DMS53 treated with DMSO at 0.1 percent for 48 hours (cell line): Measurements from ENCODE around the gene NTM.
A peak's percentile ranks its signal among the peaks of the same experiment; 100 is the strongest.

Experiments
- DNase-seq: peaks from one replicate; lab custom pipeline; 2025; ENCODE audit not compliant: unreplicated experiment; lab: John Stamatoyannopoulos, UW

The NTM gene

DNA sequence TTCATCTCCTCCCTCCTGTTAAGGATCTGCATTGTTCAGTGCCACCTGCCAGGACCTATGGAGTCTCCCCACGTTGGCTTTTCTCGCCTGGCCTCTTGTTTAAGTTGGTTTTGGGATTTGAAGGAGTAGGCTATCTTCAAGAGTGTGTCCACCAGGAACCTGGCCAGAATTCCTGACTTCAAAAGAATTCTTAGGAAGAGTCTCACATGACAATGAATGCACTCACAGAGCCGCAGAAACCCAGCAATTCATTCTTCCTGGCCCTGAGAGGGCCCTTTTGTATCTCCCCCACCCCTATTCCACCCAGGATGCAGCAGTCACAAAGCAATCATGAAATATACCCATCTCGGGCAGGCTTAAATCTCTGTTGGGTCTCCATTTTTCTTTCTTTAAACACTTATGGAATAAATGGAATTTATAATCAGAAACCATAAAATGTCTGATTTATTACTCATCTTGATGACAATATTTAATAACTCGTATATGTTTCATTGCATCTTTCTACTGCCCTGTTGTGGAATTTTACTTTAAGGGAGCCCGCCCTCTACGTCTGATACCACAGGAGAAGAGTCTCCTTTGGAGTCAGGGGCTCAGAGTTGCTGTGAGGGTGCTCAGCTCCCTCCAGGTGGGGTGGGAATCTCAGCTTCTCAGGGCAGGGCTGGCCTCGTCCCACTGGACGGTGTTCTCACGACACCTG, 507.0 kb downstream of the NTM start:
- DNase-seq: no peak

DNA sequence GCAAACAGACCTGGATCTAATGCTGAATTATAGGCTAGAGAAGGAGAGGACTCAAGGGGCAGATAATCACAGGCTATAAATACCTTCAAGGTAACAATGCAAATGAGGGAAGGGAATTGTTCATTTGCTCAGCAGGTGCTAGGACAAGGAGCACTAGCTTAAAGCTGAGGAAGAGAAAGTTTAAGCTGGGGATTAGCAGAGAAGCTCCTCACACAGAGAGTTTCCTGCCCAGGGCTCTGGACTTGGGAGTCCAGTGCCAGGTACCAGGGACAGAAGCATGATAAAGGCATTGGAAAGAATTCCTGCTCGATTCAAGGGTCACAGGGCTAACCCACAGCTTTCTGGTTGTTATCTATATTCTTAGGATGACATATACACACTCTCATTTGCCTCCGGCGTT, 509.9 kb downstream of the NTM start:
- DNase-seq: no peak

DNA sequence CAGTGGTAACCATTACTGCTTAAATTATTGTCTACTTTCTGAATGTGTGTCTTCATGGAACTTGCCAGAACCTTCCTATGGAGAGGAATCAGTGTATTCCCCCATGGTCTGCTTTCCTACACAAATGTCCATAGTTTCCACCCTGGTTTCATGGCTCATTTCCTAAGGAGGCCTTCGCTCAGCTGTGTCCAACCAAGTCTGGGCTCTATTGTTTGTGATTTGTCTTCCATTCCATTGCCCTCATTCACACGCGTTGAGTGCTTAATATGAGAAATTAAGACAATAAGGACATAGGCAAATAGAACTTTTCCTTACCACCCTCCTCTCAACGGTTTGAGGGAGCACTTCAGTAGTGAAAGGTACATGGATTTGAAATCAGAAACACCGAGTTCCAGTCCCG, 510.6 kb downstream of the NTM start:
- DNase-seq: no peak

GRCh38 chr11:131883332-131883731, 512.9 kb downstream of the NTM start:
- no peak for DNase-seq

DNA sequence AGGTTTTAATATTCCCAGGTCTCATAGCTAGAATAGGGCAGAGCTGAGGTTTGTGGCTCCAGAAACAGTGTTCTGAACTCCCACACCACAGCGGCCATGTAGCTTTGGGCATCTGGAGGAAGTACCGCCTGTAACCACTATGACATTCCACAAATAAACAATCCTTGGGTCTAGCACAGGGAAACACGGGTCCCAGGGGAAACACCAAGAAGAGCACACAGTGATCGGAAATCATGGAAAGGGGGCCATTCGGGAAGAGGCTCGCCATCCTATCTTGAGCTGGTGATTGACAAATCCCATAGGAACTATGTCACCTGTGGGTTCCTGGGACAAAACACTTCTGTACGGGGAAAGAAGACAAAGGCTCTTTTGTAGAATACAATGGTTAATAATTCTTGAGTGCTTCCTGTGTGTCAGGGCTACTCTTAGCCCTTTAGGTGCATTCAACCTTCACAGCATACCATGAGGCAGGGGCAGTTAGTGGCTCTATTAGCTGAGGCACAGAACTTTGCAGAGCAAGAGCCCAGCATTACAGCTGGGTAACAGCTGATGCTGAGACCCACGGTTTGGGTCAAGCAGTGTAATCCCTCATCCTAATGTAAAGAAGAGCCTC, 514.2 kb downstream of the NTM start:
- DNase-seq: peak; percentile 29

DNA sequence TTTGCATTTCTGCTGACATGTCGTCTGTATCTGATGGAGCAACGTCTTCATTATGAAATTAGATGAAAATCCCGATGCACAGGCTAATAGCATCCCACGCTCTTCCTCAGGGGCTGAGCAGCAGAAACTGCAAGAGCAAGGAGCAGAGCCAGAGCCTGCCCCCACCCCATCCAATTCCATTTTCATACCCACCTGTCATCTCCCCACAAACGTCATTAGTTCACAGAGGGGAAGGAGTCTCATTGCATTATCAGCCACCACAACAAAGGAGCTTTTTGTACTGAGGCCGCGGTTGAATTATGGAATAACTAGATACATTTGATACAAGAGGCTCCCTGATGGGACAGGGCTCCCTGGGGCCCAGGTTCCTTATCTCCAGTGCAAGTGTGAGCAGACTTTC, 515.0 kb downstream of the NTM start:
- no peak for DNase-seq

DNA sequence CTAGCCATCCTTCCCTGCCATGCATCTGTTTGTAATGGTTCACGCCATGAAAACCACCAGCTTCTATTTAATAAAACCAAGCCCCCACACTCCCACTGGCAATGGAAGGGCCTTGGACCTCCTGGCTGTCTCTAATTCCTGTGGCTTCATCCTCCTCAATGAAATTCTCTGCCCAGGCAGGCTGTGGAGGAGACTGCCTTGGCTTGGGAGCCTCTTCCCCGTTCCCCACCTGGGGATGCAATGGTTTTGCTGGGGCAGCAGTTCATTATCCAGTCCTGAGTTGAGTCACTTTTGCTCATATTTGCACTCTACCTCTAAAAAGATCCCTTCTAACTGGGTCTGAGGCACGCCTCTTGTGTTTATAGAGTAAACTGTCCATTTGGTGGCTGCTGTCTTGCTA, 515.8 kb downstream of the NTM start:
- DNase-seq: no peak

GRCh38 chr11:131888230-131888855, 517.9 kb downstream of the NTM start:
- no peak for DNase-seq

GRCh38 chr11:131889146-131889577, 518.7 kb downstream of the NTM start:
- peak; percentile 34 for DNase-seq

DNA sequence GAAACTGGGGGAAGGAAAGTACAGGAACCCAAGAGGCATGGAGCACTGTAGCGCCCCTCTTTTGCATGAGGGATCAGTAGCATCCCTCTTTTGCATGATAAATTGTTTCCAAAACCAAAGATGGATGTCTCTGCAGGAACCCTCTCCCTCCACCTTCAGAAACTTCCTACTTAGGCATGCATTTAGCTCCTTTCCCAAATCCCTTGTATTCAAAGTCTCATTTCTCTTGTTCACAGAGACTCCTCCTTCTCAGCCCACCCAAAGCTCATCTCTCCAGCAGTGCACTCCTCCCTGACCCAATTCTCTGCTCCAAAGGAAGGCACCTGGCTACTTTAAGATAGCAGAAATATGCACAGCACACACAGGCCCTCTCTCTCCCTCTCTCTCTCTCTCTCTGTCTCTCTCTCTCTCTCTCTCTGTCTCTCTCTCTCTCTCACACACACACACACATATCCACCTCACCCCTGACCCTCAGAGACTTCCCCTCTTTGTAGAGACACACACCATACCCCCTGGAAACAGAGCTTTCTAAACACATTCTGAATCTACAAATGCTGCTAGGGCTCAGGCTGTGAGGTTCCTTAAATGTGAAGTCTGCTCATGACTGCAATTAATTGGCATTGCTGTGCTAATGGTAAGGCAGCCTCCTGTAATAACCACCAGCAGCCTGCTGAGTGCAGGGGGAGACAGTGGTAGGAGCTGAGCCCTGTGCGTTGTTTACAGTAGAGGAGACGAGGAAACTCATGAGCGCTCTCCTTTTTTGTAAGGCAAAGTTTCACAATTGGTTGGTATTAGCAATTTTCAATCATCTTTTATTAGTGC, 519.6 kb downstream of the NTM start:
- no peak for DNase-seq

- DNase-seq: no peak
Measured at GRCh38 chr11:131893103-131893890, 522.9 kb downstream of the NTM start.

DNA sequence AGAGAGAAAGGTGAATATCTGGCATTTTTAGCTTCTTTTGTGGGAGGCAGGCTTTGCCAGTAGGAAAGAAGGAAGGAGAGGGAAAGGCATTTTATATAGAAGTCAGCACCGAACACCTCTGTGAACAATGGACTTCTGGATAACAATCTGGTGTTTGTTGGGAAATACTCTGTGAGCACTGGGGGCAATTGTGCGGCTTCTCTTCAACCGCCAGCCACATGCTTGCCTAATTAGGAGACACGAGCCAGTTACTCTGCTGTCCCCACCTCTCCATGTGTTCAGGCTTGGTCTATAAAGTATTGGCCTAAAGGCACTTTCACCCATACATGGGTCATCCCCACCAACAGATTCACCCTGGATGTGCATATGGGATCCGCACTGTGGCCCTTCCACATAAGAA, 523.6 kb downstream of the NTM start:
- DNase-seq: no peak

GRCh38 chr11:131894615-131895544, 524.5 kb downstream of the NTM start:
- DNase-seq: no peak

DNA sequence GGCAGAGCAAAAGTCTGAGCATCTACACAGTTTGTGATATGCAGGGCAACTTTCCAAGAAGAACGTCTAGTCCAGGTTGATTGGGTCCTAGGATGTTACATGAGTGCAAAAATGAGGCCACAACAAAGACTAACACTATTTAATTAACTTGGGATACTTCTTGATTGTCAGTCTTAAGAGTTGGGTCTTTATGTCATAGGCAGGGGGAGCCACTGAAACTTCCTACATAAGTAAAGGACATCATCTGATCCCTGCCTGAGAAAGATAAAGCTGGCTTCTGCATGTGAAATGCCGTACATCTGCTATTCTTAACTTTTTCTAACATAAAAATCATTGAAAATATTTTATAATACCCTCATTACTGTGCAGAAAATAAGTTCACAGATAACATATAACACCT, 525.5 kb downstream of the NTM start:
- no peak for DNase-seq

DNA sequence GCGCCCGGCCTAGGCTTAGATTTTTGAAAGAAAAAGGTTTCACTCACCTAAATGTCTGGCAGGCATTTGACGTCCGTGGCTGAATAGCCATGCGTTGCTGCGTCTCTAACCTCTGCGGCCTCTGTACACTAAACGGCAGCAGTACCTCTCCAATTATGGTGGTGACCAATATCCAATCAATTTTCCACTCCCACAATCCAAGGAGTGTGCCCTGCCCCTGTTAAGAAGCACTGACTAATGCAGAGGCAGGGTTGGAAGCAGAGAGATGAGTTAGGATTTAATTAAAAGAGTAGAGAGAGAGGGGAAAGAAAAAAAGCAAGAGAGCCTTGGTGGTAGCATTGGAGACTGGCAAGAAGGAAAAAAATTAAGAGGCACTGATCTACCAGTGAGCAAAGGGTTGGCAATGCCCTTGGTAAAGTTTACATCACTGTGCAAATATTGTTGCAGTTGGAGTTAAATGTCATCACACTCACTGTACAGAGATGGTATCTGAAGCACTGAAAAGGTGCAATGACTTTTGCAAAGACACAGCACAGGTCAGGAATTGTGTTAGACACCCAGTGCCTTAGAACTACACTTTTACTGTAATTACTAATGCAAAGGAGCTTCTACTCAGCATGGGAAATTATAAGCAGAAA, 526.7 kb downstream of the NTM start:
- DNase-seq: peak; percentile 34

GRCh38 chr11:131897956-131898355, 527.5 kb downstream of the NTM start:
- DNase-seq: no peak

DNA sequence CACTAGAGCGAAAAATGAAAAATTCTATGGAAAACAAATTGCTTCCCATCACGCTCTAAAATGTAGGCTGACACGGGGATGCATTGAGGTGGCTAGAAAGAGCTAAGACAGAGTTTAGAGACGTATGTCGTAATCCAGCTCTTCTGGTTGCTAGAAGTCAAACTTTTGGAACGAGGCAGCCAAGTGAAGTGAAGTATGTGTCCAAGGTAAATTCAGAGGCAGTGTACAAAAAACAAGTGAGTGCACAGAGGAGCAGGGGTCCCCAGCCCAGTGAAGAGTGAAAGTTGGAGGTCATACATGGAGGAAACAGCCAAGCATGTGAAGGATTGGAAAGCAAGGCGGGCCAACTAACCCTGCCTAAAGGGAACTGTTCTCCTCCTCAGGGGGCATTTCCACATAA, 528.5 kb downstream of the NTM start:
- DNase-seq: no peak

- DNase-seq: no peak
Measured at GRCh38 chr11:131899950-131900580, 529.6 kb downstream of the NTM start.

GRCh38 chr11:131902421-131902820, 532.0 kb downstream of the NTM start:
- no peak for DNase-seq
